ENCODE measurements around the gene AGAP3.

AGAP3 gene

GRCh38 chr7:151137791-151138152 is 51.5 kb downstream of the AGAP3 start:
- DNase-seq = no peak

GRCh38 chr7:151138153-151138851 is 52.0 kb downstream of the AGAP3 start:
- DNase-seq = no peak

- DNase-seq = no peak
Measured at GRCh38 chr7:151139071-151139790, 53.0 kb downstream of the AGAP3 start.

GRCh38 chr7:151139791-151140190 is 53.5 kb downstream of the AGAP3 start:
- no peak for DNase-seq

- no peak for DNase-seq
Measured at GRCh38 chr7:151140826-151141225, 54.6 kb downstream of the AGAP3 start.

GRCh38 chr7:151141311-151141854 is 55.1 kb downstream of the AGAP3 start:
- DNase-seq = no peak

- no peak for DNase-seq
Measured at GRCh38 chr7:151141855-151142685, 55.8 kb downstream of the AGAP3 start.

- no peak for DNase-seq
Measured at GRCh38 chr7:151142686-151143040, 56.4 kb downstream of the AGAP3 start.

- DNase-seq = no peak
Measured at GRCh38 chr7:151143261-151144015, 57.2 kb downstream of the AGAP3 start.

GRCh38 chr7:151144387-151144786 is 58.1 kb downstream of the AGAP3 start:
- DNase-seq = no peak

GRCh38 chr7:151146761-151147160 is 60.5 kb downstream of the AGAP3 start:
- DNase-seq = no peak

- DNase-seq = no peak
Measured at GRCh38 chr7:151148319-151149259, 62.3 kb downstream of the AGAP3 start.

GRCh38 chr7:151150388-151150787 is 64.1 kb downstream of the AGAP3 start:
- no peak for DNase-seq

- no peak for DNase-seq
Measured at GRCh38 chr7:151152643-151153513, 66.6 kb downstream of the AGAP3 start.

- no peak for DNase-seq
Measured at GRCh38 chr7:151157645-151158329, 71.5 kb downstream of the AGAP3 start.

GRCh38 chr7:151161757-151162156 is 75.5 kb downstream of the AGAP3 start:
- DNase-seq = no peak

- no peak for DNase-seq
Measured at GRCh38 chr7:151166629-151167196, 80.4 kb downstream of the AGAP3 start.

- no peak for DNase-seq
Measured at GRCh38 chr7:151167197-151167961, 81.1 kb downstream of the AGAP3 start, which contains the start of gene GBX1. Gene GBX1 (minus strand): TSS chr7:151167694. CDS start chr7:151167548, 146 bp downstream.
